GM23338 (cell line): Measurements from ENCODE around the gene POLR3A. TPM values are rescaled to one million over a fixed set of nuclear protein-coding genes. Genes with fewer than 3 reads are reported as not detected.

Experiments
- ATAC-seq: fragments of 200-7000 bp; cut with Tn5 transposase; 3 replicates; pipeline ENCODE4 v1.9.1; 2020
- DNase-seq: peaks from one replicate; pipeline ENCODE4 v3.0.0-alpha.2; 2015; ENCODE audit warnings: low spot score
- H2AFZ ChIP-seq: fragments of 200-600 bp; sonication (generic); 2 replicates; pipeline ENCODE4 v1.8.0; 2016; ENCODE audit warnings: antibody characterized with exemption, mild to moderate bottlenecking, moderate library complexity
- H3F3A ChIP-seq: fragments of 200-600 bp; sonication (generic); replicated peaks from 2 replicates; pipeline ENCODE4 v1.8.0; 2017; ENCODE audit warnings: antibody characterized with exemption, mixed run types, low read depth
- H3K27ac ChIP-seq: fragments of 200-600 bp; sonication (generic); 2 replicates; pipeline ENCODE4 v1.6.1; 2016; ENCODE audit warnings: low read depth
- H3K27me3 ChIP-seq: fragments of 200-600 bp; sonication (generic); 2 replicates; pipeline ENCODE4 v1.8.0; 2016; ENCODE audit warnings: mild to moderate bottlenecking, mixed run types, moderate library complexity; ENCODE audit not compliant: insufficient read depth
- H3K36me3 ChIP-seq: fragments of 200-600 bp; sonication (generic); 2 replicates; pipeline ENCODE4 v1.8.0; 2016; ENCODE audit warnings: mild to moderate bottlenecking; ENCODE audit not compliant: insufficient read depth
- H3K4me1 ChIP-seq: fragments of 200-600 bp; sonication (generic); 2 replicates; pipeline ENCODE4 v1.8.0; 2016; ENCODE audit warnings: mild to moderate bottlenecking, moderate library complexity; ENCODE audit not compliant: insufficient read depth
- H3K4me2 ChIP-seq: fragments of 200-600 bp; sonication (generic); 2 replicates; pipeline ENCODE4 v1.7.1; 2017; ENCODE audit warnings: mixed run types
- H3K4me3 ChIP-seq: fragments of 200-600 bp; sonication (generic); 2 replicates; pipeline ENCODE4 v1.6.1; 2016; ENCODE audit warnings: mixed run types
- H3K79me2 ChIP-seq: fragments of 200-600 bp; sonication (generic); replicated peaks from 2 replicates; pipeline ENCODE4 v1.8.0; 2017; ENCODE audit warnings: mild to moderate bottlenecking; ENCODE audit not compliant: insufficient read depth
- H3K9me2 ChIP-seq: fragments of 200-600 bp; sonication (generic); 2 replicates; pipeline ENCODE4 v1.8.0; 2017; ENCODE audit not compliant: insufficient read depth
- H4K20me1 ChIP-seq: fragments of 200-600 bp; sonication (generic); replicated peaks from 2 replicates; pipeline ENCODE4 v1.8.0; 2017; ENCODE audit warnings: mild to moderate bottlenecking; ENCODE audit not compliant: insufficient read depth
- H3K27ac Mint-ChIP-seq: 2 replicates; pipeline ENCODE4 v1.8.0; 2020; ENCODE audit warnings: inconsistent platforms, mild to moderate bottlenecking, moderate library complexity, mixed read lengths
- H3K27me3 Mint-ChIP-seq: 3 replicates; pipeline ENCODE4 v1.8.0; 2022; ENCODE audit warnings: low read depth, mild to moderate bottlenecking, moderate library complexity, mixed read lengths, inconsistent platforms; ENCODE audit not compliant: insufficient read depth, poor library complexity
- H3K36me3 Mint-ChIP-seq: 3 replicates; pipeline ENCODE4 v1.8.0; 2021; ENCODE audit warnings: low read depth, mild to moderate bottlenecking, inconsistent platforms, moderate library complexity, mixed read lengths
- H3K4me1 Mint-ChIP-seq: 3 replicates; pipeline ENCODE4 v1.8.0; 2020; ENCODE audit warnings: mild to moderate bottlenecking, inconsistent platforms, mixed read lengths
- H3K4me3 Mint-ChIP-seq: 3 replicates; pipeline ENCODE4 v1.8.0; 2021; ENCODE audit warnings: moderate library complexity, mild to moderate bottlenecking, inconsistent platforms, mixed read lengths
- H3K9me3 Mint-ChIP-seq: 3 replicates; pipeline ENCODE4 v1.8.0; 2020; ENCODE audit warnings: moderate library complexity, mild to moderate bottlenecking, inconsistent platforms, mixed read lengths
- CREB1 ChIP-seq: fragments of 250-450 bp; sonication (Bioruptor Pico); IDR thresholded peaks from 2 replicates; pipeline ENCODE4 v1.5.0; 2020; ENCODE audit warnings: low read depth, mild to moderate bottlenecking, moderate library complexity
- CTCF ChIP-seq, 2 experiments: fragments of 200-600 bp in 1 of 2; sonication (generic) in 1 of 2; conservative IDR thresholded peaks; 2 replicates each; pipeline versions ENCODE4 v1.5.1 to v1.6.1; 2016 to 2017; ENCODE audit warnings: antibody characterized with exemption in 2 of 2, low read depth in 2 of 2, mild to moderate bottlenecking in 2 of 2, moderate library complexity in 1 of 2
- ETS1 ChIP-seq: IDR thresholded peaks from 2 replicates; pipeline ENCODE4 v1.6.1; 2016; ENCODE audit warnings: antibody characterized with exemption
- EZH2 ChIP-seq: fragments of 200-600 bp; sonication (generic); IDR thresholded peaks from one replicate; pipeline ENCODE4 v1.8.0; 2017; ENCODE audit warnings: antibody characterized with exemption, mild to moderate bottlenecking, low read depth; ENCODE audit not compliant: unreplicated experiment
- JUNB ChIP-seq: IDR thresholded peaks from one replicate; pipeline ENCODE4 v1.6.1; 2016; ENCODE audit warnings: antibody characterized with exemption; ENCODE audit not compliant: unreplicated experiment
- POLR2AphosphoS5 ChIP-seq: IDR thresholded peaks from 2 replicates; pipeline ENCODE4 v1.6.1; 2016; ENCODE audit warnings: antibody characterized with exemption, low read depth
- REST ChIP-seq: IDR thresholded peaks from one replicate; pipeline ENCODE4 v1.6.1; 2018; ENCODE audit warnings: antibody characterized with exemption; ENCODE audit not compliant: unreplicated experiment
- STAT1 ChIP-seq: IDR thresholded peaks from one replicate; pipeline ENCODE4 v1.6.1; 2016; ENCODE audit warnings: antibody characterized with exemption; ENCODE audit not compliant: unreplicated experiment
- ZNF331 ChIP-seq: fragments of 250-450 bp; sonication (Bioruptor Pico); IDR thresholded peaks from 2 replicates; pipeline ENCODE4 v1.5.0; 2020; ENCODE audit warnings: low read depth, mild to moderate bottlenecking, moderate library complexity
- polyA plus RNA-seq: library from polyadenylated mRNA; unstranded; fragments of >200 nt; fragmentation: Nextera tagmentation; extraction: Ambion mirVana; gene quantifications from 2 replicates; pipeline ENCODE4 v1.2.1, GENCODE V29; 2016
- total RNA-seq: library from RNA; depleted of rRNA; stranded (reverse); fragments of >200 nt; shearing (Covaris generic); gene quantifications from 2 replicates; pipeline ENCODE4 v1.2.3, GENCODE V29; 2014

POLR3A gene
- total and polyA plus RNA-seq, 2 experiments from 2014 or later: 11.6 to 35.5 TPM

- H3K4me1 Mint-ChIP-seq: peaks cover 9% of the 10 kb centered on the region
These were observed 33.9 kb upstream of the POLR3A start for GRCh38 chr10:78063236-78063635.

GRCh38 chr10:78062296-78062695, 33.0 kb upstream of the POLR3A start:
- Histone ChIP-seq H2AFZ (no peak overlapping the region), H3K4me1 (no peaks in the 10 kb centered on the region), H3K79me2 (no peaks in the 10 kb centered on the region), H3K27me3 (no peaks in the 10 kb centered on the region), H3K4me2 (no peak overlapping the region), H3F3A (no peaks in the 10 kb centered on the region), H3K9me2 (no peaks in the 10 kb centered on the region; the same call in 1 of the 2 replicates), H3K36me3 (no peaks in the 10 kb centered on the region), H3K27ac (no peak overlapping the region), H4K20me1 (no peaks in the 10 kb centered on the region), H3K4me3 (no peak overlapping the region)
- H3K27ac Mint-ChIP-seq: no peak overlapping the region
- H3K4me1 Mint-ChIP-seq: peaks cover 9% of the 10 kb centered on the region
- DNase-seq: no peak
- no peaks in the 10 kb centered on the region for H3K9me3 Mint-ChIP-seq
- H3K27me3 Mint-ChIP-seq: peaks cover 3% of the 10 kb centered on the region
- H3K4me3 Mint-ChIP-seq: no peak overlapping the region
- ATAC-seq: no peak
- no peaks in the 10 kb centered on the region for H3K36me3 Mint-ChIP-seq
- TF ChIP-seq REST: no peak
- no peak for TF ChIP-seq EZH2
- TF ChIP-seq STAT1: no peak
- no peak for TF ChIP-seq CREB1 (CRISPR knock-in tag)
- no peak for TF ChIP-seq ETS1
- TF ChIP-seq ZNF331 (CRISPR knock-in tag): no peak
- TF ChIP-seq POLR2AphosphoS5: no peak
- no peak for TF ChIP-seq CTCF (conservative IDR thresholded peaks at IDR 0.05; ENCODE audit: low read depth in 2 of 2)
- no peak for TF ChIP-seq JUNB

More at GRCh38 chr10:78063236-78063635, 33.9 kb upstream of the POLR3A start:
- Histone ChIP-seq H3K27me3 (no peaks in the 10 kb centered on the region), H4K20me1 (no peaks in the 10 kb centered on the region), H3K9me2 (no peaks in the 10 kb centered on the region; the same call in 1 of the 2 replicates), H3K79me2 (no peaks in the 10 kb centered on the region), H3K4me2 (no peak overlapping the region), H3K4me3 (no peak overlapping the region), H3K4me1 (no peaks in the 10 kb centered on the region), H3F3A (no peaks in the 10 kb centered on the region), H3K36me3 (no peaks in the 10 kb centered on the region), H2AFZ (no peak overlapping the region), H3K27ac (no peak overlapping the region)
- Mint-ChIP-seq H3K9me3 (no peaks in the 10 kb centered on the region), H3K36me3 (no peaks in the 10 kb centered on the region), H3K27me3 (peaks cover 3% of the 10 kb centered on the region), H3K27ac (no peak overlapping the region), H3K4me3 (no peak overlapping the region)
- ATAC-seq (no peak), DNase-seq (no peak)
- TF ChIP-seq EZH2 (no peak), CTCF (conservative IDR thresholded peaks at IDR 0.05; ENCODE audit: low read depth in 2 of 2) (no peak), ETS1 (no peak), JUNB (no peak), ZNF331 (CRISPR knock-in tag) (no peak)
